GM18868 (cell line): Measurements from ENCODE around the gene RBM23.
A peak's percentile ranks its signal among the peaks of the same experiment; 100 is the strongest.

ENCODE experiments used
- ATAC-seq: cut with Tn5 transposase; IDR thresholded peaks from one replicate; pipeline ENCODE4 v1.9.1; 2021; ENCODE audit warnings: mild to moderate bottlenecking, moderate library complexity; ENCODE audit not compliant: unreplicated experiment

RBM23 gene

GRCh38 chr14:22887260-22887989 is 31.5 kb downstream of the RBM23 start:
- peak; percentile 45 for ATAC-seq

GRCh38 chr14:22886500-22887259 is 32.3 kb downstream of the RBM23 start:
- peak; percentile 40 for ATAC-seq

- ATAC-seq, result no peak
These were observed 33.0 kb downstream of the RBM23 start for GRCh38 chr14:22885975-22886374.

- no peak for ATAC-seq
These were observed 34.0 kb downstream of the RBM23 start for GRCh38 chr14:22884738-22885523.

GRCh38 chr14:22884076-22884737 is 34.7 kb downstream of the RBM23 start:
- ATAC-seq, result no peak

GRCh38 chr14:22883173-22883976 is 35.6 kb downstream of the RBM23 start, which contains the start of gene REM2:
Gene REM2 (plus strand): TSS chr14:22883222. CDS start chr14:22883288, 66 bp downstream.
- no peak for ATAC-seq

- no peak for ATAC-seq
These were observed 36.3 kb downstream of the RBM23 start for GRCh38 chr14:22882529-22883172.

- ATAC-seq, result no peak
These were observed 36.9 kb downstream of the RBM23 start for GRCh38 chr14:22882064-22882463.

- ATAC-seq, result no peak
These were observed 40.4 kb downstream of the RBM23 start for GRCh38 chr14:22878271-22879246.

- ATAC-seq, result no peak
These were observed 41.9 kb downstream of the RBM23 start for GRCh38 chr14:22877000-22877501.

GRCh38 chr14:22875748-22876319 is 43.1 kb downstream of the RBM23 start:
- no peak for ATAC-seq

- ATAC-seq, result no peak
These were observed 43.8 kb downstream of the RBM23 start for GRCh38 chr14:22875003-22875747.

- no peak for ATAC-seq
These were observed 46.0 kb downstream of the RBM23 start for GRCh38 chr14:22872833-22873520.

GRCh38 chr14:22872033-22872832 is 46.7 kb downstream of the RBM23 start:
- peak; percentile 34 for ATAC-seq

GRCh38 chr14:22871224-22872032 is 47.5 kb downstream of the RBM23 start, which contains the start of gene LRP10:
Gene LRP10 (plus strand): TSS chr14:22871740. CDS start chr14:22872304, 564 bp downstream.
- peak; percentile 76 for ATAC-seq
